SH-SY5Y (cell line): ENCODE measurements around the gene NEGR1.

Experiments used
- GATA2 ChIP-seq: IDR thresholded peaks from 2 replicates; pipeline ENCODE4 v1.6.1; 2011; ENCODE audit warnings: mild to moderate bottlenecking, low read depth, low read length
- GATA3 ChIP-seq: IDR thresholded peaks from 2 replicates; pipeline ENCODE4 v1.6.1; 2011; ENCODE audit warnings: low read depth, mild to moderate bottlenecking, low read length, moderate library complexity

GRCh38 chr1:71737768-71738167 is 544.6 kb downstream of the NEGR1 start:
- TF ChIP-seq GATA3 (no peak), GATA2 (no peak)
